GM12878 (cell line): ENCODE measurements around the gene SLC25A47. TPM values are rescaled to one million over a fixed set of nuclear protein-coding genes. Genes with fewer than 3 reads are reported as not detected.

Source experiments
- ATAC-seq: fragments of 200-7000 bp; cut with Tn5 transposase; 3 replicates; pipeline ENCODE4 v1.9.1; 2020; ENCODE audit warnings: mild to moderate bottlenecking, moderate library complexity
- BruUV-seq: library from RNA; stranded (reverse); fragments of 400-500 nt; replicated peaks from 2 replicates; lab custom pipeline; 2021; lab: Mats Ljungman, UMichigan
- CTCF ChIA-PET: fragments of 300-600 bp; sonication (Branson Sonifier 250); formaldehyde crosslinking; extraction: SDS; loops from one replicate; lab custom pipeline; 2021; ENCODE audit warnings: inconsistent platforms; lab: Yijun Ruan, JAX
- POLR2A ChIA-PET: fragments of 350-600 bp; formaldehyde crosslinking; extraction: SDS; loops from one replicate; lab custom pipeline; 2021; ENCODE audit warnings: inconsistent platforms; lab: Charles Lee
- RAD21 ChIA-PET: fragments of 300-600 bp; sonication (Branson Sonifier 250); formaldehyde crosslinking; loops from one replicate; lab custom pipeline; 2023; ENCODE audit warnings: antibody characterized with exemption; ENCODE audit not compliant: unreplicated experiment; lab: Charles Lee
- SMC1A ChIA-PET: fragments of 300-600 bp; sonication (Branson Sonifier 250); formaldehyde crosslinking; loops from one replicate; lab custom pipeline; 2023; ENCODE audit not compliant: unreplicated experiment, uncharacterized antibody; lab: Charles Lee
- DNase-seq: peaks from one replicate; pipeline ENCODE4 v3.0.0-alpha.2; 2011; ENCODE audit warnings: low read depth, low spot score
- FAIRE-seq: peaks from 3 replicates; lab custom pipeline; 2011; peaks lifted over from hg19 to GRCh38; lab: Jason Lieb, UNC
- H2AFZ ChIP-seq: 2 replicates; pipeline ENCODE4 v1.6.0; 2011; ENCODE audit warnings: low read depth, low read length, control low read depth; ENCODE audit not compliant: control insufficient read depth
- H3K27ac ChIP-seq: 2 replicates; pipeline ENCODE4 v1.5.1; 2011; ENCODE audit warnings: control low read depth; ENCODE audit not compliant: control insufficient read depth, insufficient read depth
- H3K27me3 ChIP-seq, 2 experiments: replicated peaks in 1 of 2; 2 replicates each; pipeline versions ENCODE4 v1.6.0 to v1.6.1; 2011; ENCODE audit warnings: low read length in 1 of 2; ENCODE audit not compliant: control insufficient read depth in 2 of 2, insufficient read depth in 2 of 2
- H3K36me3 ChIP-seq, 2 experiments: 2 replicates each; pipeline ENCODE4 v1.5.1; 2011; ENCODE audit warnings: low read length in 1 of 2; ENCODE audit not compliant: control insufficient read depth in 2 of 2, insufficient read depth in 2 of 2
- H3K4me1 ChIP-seq: 2 replicates; pipeline ENCODE4 v1.6.1; 2011; ENCODE audit warnings: mild to moderate bottlenecking, low read length, moderate library complexity, mixed read lengths; ENCODE audit not compliant: control insufficient read depth, insufficient read depth
- H3K4me2 ChIP-seq: 2 replicates; pipeline ENCODE4 v1.6.0; 2011; ENCODE audit warnings: control low read depth; ENCODE audit not compliant: control insufficient read depth, insufficient read depth
- H3K4me3 ChIP-seq: fragments of 200-600 bp; sonication (generic); 2 replicates; pipeline ENCODE4 v1.5.1; 2016
- H3K79me2 ChIP-seq: 2 replicates; pipeline ENCODE4 v1.6.0; 2011; ENCODE audit warnings: low read length; ENCODE audit not compliant: control insufficient read depth, insufficient read depth
- H3K9ac ChIP-seq: 2 replicates; pipeline ENCODE4 v1.8.0; 2011; ENCODE audit warnings: low read length, control low read depth, mixed read lengths; ENCODE audit not compliant: control insufficient read depth, insufficient read depth
- H3K9me3 ChIP-seq: replicated peaks from 3 replicates; pipeline ENCODE4 v1.5.1; 2011; ENCODE audit warnings: mild to moderate bottlenecking, low read length; ENCODE audit not compliant: control insufficient read depth, insufficient read depth
- H4K20me1 ChIP-seq: 2 replicates; pipeline ENCODE4 v1.6.0; 2011; ENCODE audit not compliant: control insufficient read depth, insufficient read depth
- BCLAF1 ChIP-seq: fragments of 450-650 bp; IDR thresholded peaks from 2 replicates; pipeline ENCODE4 v1.6.1; 2017; ENCODE audit warnings: antibody characterized with exemption, mild to moderate bottlenecking, moderate library complexity
- CREB1 ChIP-seq: IDR thresholded peaks from 2 replicates; pipeline ENCODE4 v1.6.1; 2012; ENCODE audit warnings: low read depth, mild to moderate bottlenecking, inconsistent platforms
- CUX1 ChIP-seq: IDR thresholded peaks from 2 replicates; pipeline ENCODE4 v1.6.1; 2012; ENCODE audit warnings: improper control_type of control experiment, low read depth, low read length; ENCODE audit not compliant: insufficient replicate concordance
- EZH2 ChIP-seq: IDR thresholded peaks from 2 replicates; pipeline ENCODE4 v1.6.1; 2012; ENCODE audit warnings: low read depth, mild to moderate bottlenecking, control low read depth, inconsistent platforms, low read length, borderline replicate concordance; ENCODE audit not compliant: control insufficient read depth
- GATAD2B ChIP-seq: fragments of 450-650 bp; conservative IDR thresholded peaks from 2 replicates; pipeline ENCODE4 v1.6.1; 2017; ENCODE audit warnings: low read depth, mild to moderate bottlenecking, moderate library complexity
- HCFC1 ChIP-seq: fragments of 150-350 bp; IDR thresholded peaks from 2 replicates; pipeline ENCODE4 v1.6.1; 2014; ENCODE audit warnings: low read length
- JUND ChIP-seq: IDR thresholded peaks from 2 replicates; pipeline ENCODE4 v1.6.1; 2012; ENCODE audit warnings: low read depth, mild to moderate bottlenecking, low read length, improper control_type of control experiment, moderate library complexity
- MYB ChIP-seq: fragments of 150-350 bp; IDR thresholded peaks from 2 replicates; pipeline ENCODE4 v1.6.1; 2014; ENCODE audit warnings: mild to moderate bottlenecking, low read depth, low read length, borderline replicate concordance
- NRF1 ChIP-seq: conservative IDR thresholded peaks from 2 replicates; pipeline ENCODE4 v1.6.1; 2011; ENCODE audit warnings: mild to moderate bottlenecking, low read depth, low read length, improper control_type of control experiment
- POLR2AphosphoS2 ChIP-seq: IDR thresholded peaks from 2 replicates; pipeline ENCODE4 v1.6.1; 2011; ENCODE audit warnings: low read depth, mild to moderate bottlenecking, low read length, improper control_type of control experiment, moderate library complexity
- SRF ChIP-seq, 2 experiments: IDR thresholded peaks; 2 replicates each; pipeline ENCODE4 v1.6.1; 2011; ENCODE audit warnings: low read depth in 2 of 2, low read length in 2 of 2, mild to moderate bottlenecking in 1 of 2, moderate library complexity in 1 of 2
- USF2 ChIP-seq: IDR thresholded peaks from 2 replicates; pipeline ENCODE4 v1.6.1; 2011; ENCODE audit warnings: low read depth, low read length, improper control_type of control experiment, borderline replicate concordance
- WGBS: methylation state at CpG from one replicate; pipeline ENCODE4 v1.1.6; 2016; ENCODE audit warnings: low lambda C conversion rate; ENCODE audit not compliant: insufficient replicate concordance, insufficient coverage; ENCODE audit errors: missing lambda C conversion rate; 5-methylcytosine and 5-hydroxymethylcytosine counted together
- in situ Hi-C: fragments of 300-500 bp; cut with MboI; formaldehyde crosslinking; loops from 9 replicates; pipeline ENCODE4 v1.14.3; 2018; ENCODE audit warnings: mixed read lengths
- intact Hi-C: fragments of 100-400 bp; cut with micrococcal nuclease; formaldehyde crosslinking; loops from one replicate; pipeline ENCODE4 v1.14.2; 2022; ENCODE audit not compliant: unreplicated experiment
- polyA plus RNA-seq, 11 experiments: library from polyadenylated mRNA; depleted of rRNA in 4 of 11; unstranded in 6 of 11; stranded (reverse) in 5 of 11; fragments of >200 nt; fragmentation: Nextera tagmentation in 4 of 11; fragmentation: Illumina TruSeq in 1 of 11; extraction: Ambion mirVana in 4 of 11; extraction: Trizol in 1 of 11; gene quantifications; 1 replicate in 1 of 11; 2 replicates in 10 of 11; pipeline versions ENCODE4 v1.2.1 to v1.2.3, GENCODE V29; 2011 to 2016; ENCODE audit warnings: inconsistent platforms in 2 of 11, missing spikeins in 2 of 11, low read depth in 1 of 11
- total RNA-seq, 4 experiments: library from RNA; depleted of rRNA in 3 of 4; stranded (reverse); fragments of >200 nt in 3 of 4; fragmentation: Illumina TruSeq in 1 of 4; extraction: Trizol in 1 of 4; gene quantifications; 2 replicates each; pipeline versions ENCODE4 v1.2.1 to v1.2.3, GENCODE V29; 2013 to 2021

SLC25A47 gene
- total and polyA plus RNA-seq, 10 of the 15 experiments (the other 5 are each of a cell fraction or from before 2014, with no cell fraction given), result 0.14 TPM; not detected in 9

- H3K79me2 ChIP-seq, result no peaks in the 10 kb centered on the region
- ChIA-PET SMC1A (interaction anchor here (1.5 to 2.5 kb wide), 2 partner anchors 9 to 80 kb away, joined by 4 to 11 read pairs; a partner anchor contains a TSS), RAD21 (interaction anchor here (0.7 to 1.7 kb wide), 5 partner anchors 8 to 84 kb away, joined by 3 to 5 read pairs (median 4); a partner anchor contains a TSS), POLR2A (interaction anchor here (0.9 to 1.0 kb wide), 2 partner anchors 8 to 44 kb away, joined by 3 read pairs; no protein-coding TSS in a partner anchor), CTCF (interaction anchor here (0.6 to 4.4 kb wide), 7 partner anchors 8 to 92 kb away, joined by 3 to 39 read pairs (median 4); no protein-coding TSS in a partner anchor)
- no peaks in the 10 kb centered on the region for H3K36me3 ChIP-seq
- H3K9ac ChIP-seq, result no peak overlapping the region
- intact Hi-C loops, result no loop called here
- 72% methylated on average over 14 of the region's 14 CpGs for WGBS
- ATAC-seq (no peak), DNase-seq (no peak), FAIRE-seq (no peak)
- no peak overlapping the region for H2AFZ ChIP-seq
- no peak overlapping the region for H3K4me2 ChIP-seq
- no peaks in the 10 kb centered on the region for H4K20me1 ChIP-seq
- H3K4me3 ChIP-seq, result no peak overlapping the region
- in situ Hi-C loops, result no loop called here
- no peaks in the 10 kb centered on the region for H3K27me3 ChIP-seq
- no TSS peak for BruUV-seq
- H3K9me3 ChIP-seq, result no peaks in the 10 kb centered on the region
- H3K4me1 ChIP-seq, result peaks cover 16% of the 10 kb centered on the region
- H3K27ac ChIP-seq, result no peak overlapping the region
- TF ChIP-seq USF2, result no peak
- TF ChIP-seq MYB, result no peak
- no peak for TF ChIP-seq CREB1
- TF ChIP-seq NRF1, result no peak
- no peak for TF ChIP-seq CUX1
- no peak for TF ChIP-seq HCFC1
- no peak for TF ChIP-seq GATAD2B
- no peak for TF ChIP-seq POLR2AphosphoS2
- no peak for TF ChIP-seq SRF (IDR thresholded peaks at IDR 0.05; ENCODE audit: low read depth in 2 of 2, low read length in 2 of 2)
- TF ChIP-seq BCLAF1, result no peak
- TF ChIP-seq EZH2, result no peak
- no peak for TF ChIP-seq JUND
These were observed 29.5 kb upstream of the SLC25A47 start for GRCh38 chr14:100293497-100294212.
